PC-3 (cell line): Measurements from ENCODE around the gene CCDC92. TPM values are rescaled to one million over a fixed set of nuclear protein-coding genes. Genes with fewer than 3 reads are reported as not detected.

Source experiments
- ATAC-seq: fragments of 200-7000 bp; cut with Tn5 transposase; 2 replicates; pipeline ENCODE4 v1.9.1; 2020; ENCODE audit warnings: mild to moderate bottlenecking, moderate library complexity
- BruUV-seq: library from RNA; stranded (reverse); fragments of 400-500 nt; replicated peaks from 2 replicates; lab custom pipeline; 2021; lab: Mats Ljungman, UMichigan
- CTCF ChIA-PET: fragments of 300-600 bp; sonication (Branson Sonifier 250); formaldehyde crosslinking; loops from one replicate; lab custom pipeline; 2022; ENCODE audit warnings: antibody characterized with exemption; lab: Charles Lee
- POLR2A ChIA-PET: fragments of 300-600 bp; sonication (Branson Sonifier 250); formaldehyde crosslinking; loops from one replicate; lab custom pipeline; 2022; ENCODE audit warnings: antibody characterized with exemption; ENCODE audit not compliant: unreplicated experiment; lab: Charles Lee
- DNase-seq: peaks from one replicate; pipeline ENCODE4 v3.0.0-alpha.2; 2015
- H2AFZ ChIP-seq: fragments of 300-600 bp; sonication (generic); 2 replicates; pipeline ENCODE4 v1.6.0; 2016; ENCODE audit warnings: antibody characterized with exemption, low read length
- H3F3A ChIP-seq: fragments of 300-600 bp; sonication (generic); one replicate; pipeline ENCODE4 v1.6.0; 2017; ENCODE audit warnings: antibody characterized with exemption, low read length, control low read depth, mild to moderate bottlenecking; ENCODE audit not compliant: unreplicated experiment
- H3K27ac ChIP-seq: fragments of 300-600 bp; sonication (generic); 2 replicates; pipeline ENCODE4 v1.5.1; 2016; ENCODE audit warnings: mild to moderate bottlenecking, low read length
- H3K27me3 ChIP-seq: fragments of 300-600 bp; sonication (generic); 2 replicates; pipeline ENCODE4 v1.6.1; 2016; ENCODE audit warnings: low read length, mixed read lengths
- H3K36me3 ChIP-seq: fragments of 300-600 bp; sonication (generic); 2 replicates; pipeline ENCODE4 v1.6.1; 2016; ENCODE audit warnings: low read depth, mixed run types, low read length, mixed read lengths
- H3K4me1 ChIP-seq: fragments of 300-600 bp; sonication (generic); 2 replicates; pipeline ENCODE4 v1.5.1; 2016; ENCODE audit warnings: low read length; ENCODE audit not compliant: insufficient read depth
- H3K4me2 ChIP-seq: fragments of 300-600 bp; sonication (generic); 2 replicates; pipeline ENCODE4 v1.6.0; 2016; ENCODE audit warnings: low read length
- H3K4me3 ChIP-seq: fragments of 300-600 bp; sonication (generic); 2 replicates; pipeline ENCODE4 v1.5.1; 2016; ENCODE audit warnings: mild to moderate bottlenecking, low read length, mixed read lengths
- H3K79me2 ChIP-seq: fragments of 300-600 bp; sonication (generic); 2 replicates; pipeline ENCODE4 v1.6.1; 2017; ENCODE audit warnings: low read length, mixed read lengths
- H3K9ac ChIP-seq: fragments of 300-600 bp; sonication (generic); 2 replicates; pipeline ENCODE4 v1.6.0; 2016; ENCODE audit warnings: mild to moderate bottlenecking, low read length
- H3K9me2 ChIP-seq: fragments of 300-600 bp; sonication (generic); replicated peaks from 2 replicates; pipeline ENCODE4 v1.6.1; 2016; ENCODE audit warnings: mixed run types, low read length, mixed read lengths
- H3K9me3 ChIP-seq: fragments of 300-600 bp; sonication (generic); 2 replicates; pipeline ENCODE4 v1.6.1; 2016; ENCODE audit warnings: low read length, mixed read lengths
- H4K20me1 ChIP-seq: fragments of 300-600 bp; sonication (generic); 2 replicates; pipeline ENCODE4 v1.6.1; 2016; ENCODE audit warnings: low read length, mixed read lengths
- CTCF ChIP-seq: fragments of 300-600 bp; sonication (generic); conservative IDR thresholded peaks from 2 replicates; pipeline ENCODE4 v1.5.1; 2017; ENCODE audit warnings: antibody characterized with exemption, low read depth, mild to moderate bottlenecking, low read length
- EZH2 ChIP-seq: fragments of 300-600 bp; sonication (generic); IDR thresholded peaks from one replicate; pipeline ENCODE4 v1.6.1; 2017; ENCODE audit warnings: antibody characterized with exemption, mild to moderate bottlenecking, low read length; ENCODE audit not compliant: unreplicated experiment
- EZH2phosphoT487 ChIP-seq: fragments of 300-600 bp; sonication (generic); IDR thresholded peaks from 2 replicates; pipeline ENCODE4 v1.6.1; 2018; ENCODE audit warnings: mild to moderate bottlenecking, antibody characterized with exemption, low read length, borderline replicate concordance
- intact Hi-C: fragments of 100-400 bp; cut with micrococcal nuclease; formaldehyde crosslinking; loops from 2 replicates; pipeline ENCODE4 v1.9.0; 2023
- total RNA-seq: library from RNA; depleted of rRNA; stranded (reverse); fragments of >200 nt; gene quantifications from 2 replicates; pipeline ENCODE4 v1.2.3, GENCODE V29; 2014

Gene CCDC92
- total RNA-seq, 1 experiment from 2014 or later, result 9.6 TPM

- POLR2A ChIA-PET, result interaction anchor here (0.5 to 0.6 kb wide), 3 partner anchors 9 to 1054 kb away, joined by 3 to 4 read pairs (median 4); no protein-coding TSS in a partner anchor
- Histone ChIP-seq H4K20me1 (no peaks in the 10 kb centered on the region), H3K4me2 (peak overlapping the region; percentile 62)
Observed at GRCh38 chr12:123952037-123952436, 20.6 kb downstream of the CCDC92 start.

GRCh38 chr12:123951467-123951866 is 21.2 kb downstream of the CCDC92 start:
- Histone ChIP-seq H3K9ac (no peak overlapping the region), H4K20me1 (no peaks in the 10 kb centered on the region), H3K27me3 (no peaks in the 10 kb centered on the region), H3K4me3 (no peak overlapping the region), H2AFZ (no peak overlapping the region), H3K79me2 (no peaks in the 10 kb centered on the region), H3K9me3 (no peaks in the 10 kb centered on the region), H3F3A (no peaks in the 10 kb centered on the region), H3K9me2 (no peaks in the 10 kb centered on the region), H3K4me2 (peak overlapping the region; percentile 62), H3K36me3 (no peaks in the 10 kb centered on the region), H3K4me1 (peaks cover 19% of the 10 kb centered on the region), H3K27ac (peak overlapping the region; percentile 37)
- ATAC-seq (0 out of 2 replicates have a peak, but pooled peaks have one; percentile 2), DNase-seq (no peak)
- intact Hi-C loops, result no loop called here
- BruUV-seq, result no TSS peak
- ChIA-PET CTCF (no interaction called here), POLR2A (no interaction called here)
- TF ChIP-seq CTCF (no peak), EZH2 (no peak), EZH2phosphoT487 (no peak)

More at GRCh38 chr12:123952037-123952436, 20.6 kb downstream of the CCDC92 start:
- no TSS peak for BruUV-seq
- no peak for TF ChIP-seq CTCF
- TF ChIP-seq EZH2phosphoT487, result no peak
- TF ChIP-seq EZH2, result no peak
- ATAC-seq (peak; percentile 95), DNase-seq (peak; percentile 83)
- no peak overlapping the region for H2AFZ ChIP-seq
- no peaks in the 10 kb centered on the region for H3K36me3 ChIP-seq
- no peaks in the 10 kb centered on the region for H3K9me3 ChIP-seq
- H3K9me2 ChIP-seq, result no peaks in the 10 kb centered on the region
- intact Hi-C loops, result loop anchor here (1.0 kb wide), 2 partner anchors 17 to 47 kb away; no protein-coding TSS in a partner anchor
- H3F3A ChIP-seq, result no peaks in the 10 kb centered on the region
- H3K4me3 ChIP-seq, result no peak overlapping the region
- H3K9ac ChIP-seq, result no peak overlapping the region; the same call in 1 of the 2 replicates
- H3K27ac ChIP-seq, result peak overlapping the region; percentile 52
- peaks cover 19% of the 10 kb centered on the region for H3K4me1 ChIP-seq
- H3K79me2 ChIP-seq, result no peaks in the 10 kb centered on the region
- CTCF ChIA-PET, result interaction anchor here (0.6 kb wide), 1 partner anchor 83 kb away, joined by 4 read pairs; no protein-coding TSS in a partner anchor
- H3K27me3 ChIP-seq, result no peaks in the 10 kb centered on the region

- no peaks in the 10 kb centered on the region for H3K79me2 ChIP-seq
- DNase-seq, result no peak
- CTCF ChIA-PET, result no interaction called here
- no peaks in the 10 kb centered on the region for H3K36me3 ChIP-seq
- no peaks in the 10 kb centered on the region for H3K27me3 ChIP-seq
- POLR2A ChIA-PET, result no interaction called here
- no peak overlapping the region for H3K4me3 ChIP-seq
- intact Hi-C loops, result no loop called here
- no peaks in the 10 kb centered on the region for H4K20me1 ChIP-seq
- H2AFZ ChIP-seq, result no peak overlapping the region
- peaks cover 19% of the 10 kb centered on the region for H3K4me1 ChIP-seq
- ATAC-seq, result no peak
- no peak overlapping the region for H3K27ac ChIP-seq
- BruUV-seq, result no TSS peak
- no peaks in the 10 kb centered on the region for H3F3A ChIP-seq
- H3K9me2 ChIP-seq, result no peaks in the 10 kb centered on the region
- H3K4me2 ChIP-seq, result no peak overlapping the region
- H3K9me3 ChIP-seq, result no peaks in the 10 kb centered on the region
- no peak overlapping the region for H3K9ac ChIP-seq
- no peak for TF ChIP-seq EZH2phosphoT487
Observed at GRCh38 chr12:123950476-123951349, 21.9 kb downstream of the CCDC92 start.
